Measurements from ENCODE around the gene MYL7.

GRCh38 chr7:44131173-44132029 is 9.7 kb downstream of the MYL7 start:
- TF ChIP-seq CTCF (IDR thresholded peaks at IDR 0.05; ENCODE audit: low read depth, low read length, poor library complexity, severe bottlenecking) (peak; percentile 55), EZH2phosphoT487 (IDR thresholded peaks at IDR 0.05; ENCODE audit: borderline replicate concordance, low read length) (no peak)

Measured in DOHH2 (cell line).